GM18861 (cell line): ENCODE measurements around the gene LDLRAD3.

Experiments
- ATAC-seq: cut with Tn5 transposase; IDR thresholded peaks from one replicate; pipeline ENCODE4 v1.9.1; 2021; ENCODE audit not compliant: unreplicated experiment

LDLRAD3 gene

GRCh38 chr11:36258730-36259360 lies 315.0 kb downstream of the LDLRAD3 start:
- no peak for ATAC-seq

DNA sequence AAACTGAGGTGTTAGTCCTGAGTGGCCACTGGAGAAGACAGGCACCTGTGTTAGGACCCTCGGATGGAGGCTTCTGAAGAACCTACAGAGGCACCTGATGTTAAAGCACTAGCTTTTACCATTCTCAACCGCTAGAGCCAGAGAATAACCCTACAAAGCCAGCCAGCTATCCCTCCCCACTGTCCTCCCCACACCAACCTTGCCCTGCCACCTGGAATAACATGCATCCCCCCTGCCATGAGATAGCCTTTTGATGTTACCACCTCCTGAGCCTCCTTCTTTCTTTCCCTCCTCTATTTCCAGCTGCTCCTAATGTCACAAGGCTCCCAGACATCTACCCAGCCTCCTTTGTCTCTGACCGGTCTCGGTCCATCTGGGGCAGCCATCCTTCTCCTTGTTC lies 317.2 kb downstream of the LDLRAD3 start:
- no peak for ATAC-seq

DNA sequence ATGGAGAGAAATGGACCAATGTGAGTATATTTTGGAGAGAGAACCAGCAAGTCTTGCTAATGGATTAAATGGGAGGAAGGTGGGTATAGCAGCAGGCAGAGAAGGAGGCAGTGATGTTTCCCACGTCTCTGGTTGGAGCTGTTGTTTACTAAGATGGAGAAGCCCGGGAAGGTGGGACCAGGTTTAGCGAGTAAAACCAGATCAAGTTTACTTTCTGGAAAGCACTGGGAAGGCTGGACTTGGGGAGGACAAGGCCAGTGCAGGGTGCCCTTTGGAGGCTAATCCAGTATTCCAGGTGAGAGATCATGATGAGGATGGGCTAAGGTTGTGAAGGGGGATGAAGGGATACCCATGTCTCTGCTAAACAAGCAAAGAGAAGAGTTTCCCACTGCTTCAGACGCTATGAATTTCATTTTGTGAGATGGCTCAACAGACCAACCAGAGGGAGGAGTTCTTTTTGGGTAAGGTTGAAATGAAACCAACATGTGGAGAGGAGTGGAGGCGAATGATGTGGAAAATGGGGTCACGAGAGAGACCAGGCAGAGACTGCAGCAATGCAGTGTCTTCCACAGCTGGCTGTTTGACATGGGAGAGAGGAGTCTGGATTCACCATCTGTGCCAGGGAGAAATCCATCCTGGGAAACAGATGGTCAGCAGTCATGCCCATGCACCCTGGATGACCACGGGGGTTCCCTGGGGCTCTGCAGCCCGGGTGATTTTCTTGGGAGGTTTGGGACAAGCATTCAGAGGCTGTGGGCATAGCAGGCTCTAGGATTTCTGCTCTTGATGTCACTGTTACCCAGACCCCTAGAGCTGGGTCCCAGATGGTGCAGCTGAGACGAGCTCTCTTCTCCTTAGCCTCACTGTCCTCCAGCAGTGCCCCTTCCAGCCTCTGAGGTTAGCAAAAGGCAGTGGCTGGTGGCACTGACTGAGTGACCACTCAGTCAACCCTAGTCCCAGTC lies 320.4 kb downstream of the LDLRAD3 start:
- ATAC-seq: no peak

GRCh38 chr11:36264973-36265344 lies 321.1 kb downstream of the LDLRAD3 start:
- no peak for ATAC-seq

DNA sequence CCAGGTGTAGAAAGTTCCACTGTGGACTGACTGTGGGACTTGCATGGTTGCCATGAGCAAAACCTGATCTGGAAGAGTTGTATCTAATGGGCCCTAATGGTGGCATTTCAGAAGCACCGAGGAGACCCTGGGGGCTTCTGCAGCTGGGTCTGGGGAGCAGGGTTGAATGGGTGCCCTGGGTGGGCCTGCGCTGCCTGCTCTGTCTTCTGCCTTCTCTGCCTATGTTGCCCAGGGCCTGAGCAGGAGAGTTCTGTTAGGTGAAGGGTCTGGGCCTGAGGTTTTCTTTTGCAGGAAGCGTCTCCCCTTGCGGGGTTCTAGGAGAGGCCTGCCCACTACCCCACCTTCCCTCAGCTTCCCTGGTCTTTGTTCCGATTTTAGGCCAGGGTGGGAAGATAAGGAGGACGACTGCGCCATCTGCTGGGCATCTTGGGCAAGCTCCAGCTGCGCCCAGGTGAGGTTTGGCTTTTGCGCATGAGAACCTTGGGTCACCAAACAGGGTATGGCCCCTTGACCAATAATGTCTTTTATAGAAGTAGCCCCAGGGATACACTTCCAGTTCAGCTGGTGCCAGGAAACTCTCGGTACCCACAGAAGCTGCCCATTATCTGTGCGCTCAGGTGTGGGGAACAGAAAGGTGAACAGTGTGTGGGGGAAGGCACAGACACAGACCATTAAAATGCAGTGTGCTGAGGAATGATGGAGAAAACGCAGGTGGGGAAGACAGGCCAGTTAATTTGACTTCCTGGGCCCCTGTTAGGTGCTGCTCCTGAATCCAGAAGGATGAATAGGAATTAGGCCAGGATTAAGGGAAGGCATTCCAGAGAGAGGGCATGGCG lies 322.1 kb downstream of the LDLRAD3 start:
- ATAC-seq: no peak

GRCh38 chr11:36266767-36267166 lies 322.9 kb downstream of the LDLRAD3 start:
- no peak for ATAC-seq

DNA sequence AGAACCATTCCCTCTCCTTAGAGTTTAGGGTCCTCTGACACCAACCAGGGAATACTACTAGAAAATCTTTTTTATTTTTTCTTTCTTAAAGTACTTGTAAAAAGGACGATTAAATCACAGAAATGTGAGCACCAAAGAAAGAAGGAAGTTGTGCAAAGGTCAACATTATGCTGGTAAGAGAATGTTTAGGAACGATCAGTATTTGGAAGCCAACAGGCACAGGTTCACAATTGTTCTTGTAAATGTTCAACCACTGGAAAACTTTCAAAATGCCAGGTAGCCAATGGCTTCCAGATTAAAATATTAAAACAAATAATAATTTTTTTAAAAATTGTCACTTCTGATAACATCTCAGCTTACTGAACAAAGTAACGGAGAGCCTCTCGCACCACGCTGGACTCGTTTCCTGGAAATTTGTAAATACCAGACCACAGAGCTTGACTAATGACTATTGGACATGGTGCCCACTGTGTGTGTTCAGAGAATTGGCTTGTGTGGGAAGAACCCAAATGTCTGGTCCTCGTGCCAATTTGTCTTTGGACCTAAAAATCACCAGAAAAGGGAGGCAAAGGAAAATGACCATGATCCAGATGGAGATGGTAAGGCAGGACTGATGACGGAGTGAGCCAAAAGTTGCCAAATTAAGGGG lies 324.6 kb downstream of the LDLRAD3 start:
- ATAC-seq: no peak

DNA sequence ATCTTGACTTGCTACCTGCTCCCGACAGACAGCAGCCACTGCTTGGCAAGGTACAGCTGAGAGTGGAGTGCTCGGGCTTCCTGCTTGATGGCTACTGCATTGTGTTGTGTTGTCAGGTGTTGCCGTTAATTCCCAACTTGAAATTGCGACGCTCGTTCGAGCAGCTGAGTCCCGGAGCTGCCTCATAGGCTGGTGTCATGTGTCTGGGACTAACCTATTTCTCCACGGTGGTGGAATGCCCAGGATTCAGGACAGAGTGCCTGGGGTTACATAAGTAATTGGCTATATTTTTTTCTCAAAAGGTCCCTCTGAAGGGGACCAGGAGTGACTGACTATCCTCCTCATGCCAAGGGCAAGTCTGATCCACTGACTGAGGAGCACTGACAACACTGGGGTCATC lies 326.8 kb downstream of the LDLRAD3 start:
- ATAC-seq: no peak

- ATAC-seq: no peak
Observed at GRCh38 chr11:36271794-36272407, 328.0 kb downstream of the LDLRAD3 start.

- ATAC-seq: no peak
Observed at GRCh38 chr11:36273110-36273509, 329.2 kb downstream of the LDLRAD3 start.

GRCh38 chr11:36274414-36274813 lies 330.6 kb downstream of the LDLRAD3 start:
- ATAC-seq: no peak

DNA sequence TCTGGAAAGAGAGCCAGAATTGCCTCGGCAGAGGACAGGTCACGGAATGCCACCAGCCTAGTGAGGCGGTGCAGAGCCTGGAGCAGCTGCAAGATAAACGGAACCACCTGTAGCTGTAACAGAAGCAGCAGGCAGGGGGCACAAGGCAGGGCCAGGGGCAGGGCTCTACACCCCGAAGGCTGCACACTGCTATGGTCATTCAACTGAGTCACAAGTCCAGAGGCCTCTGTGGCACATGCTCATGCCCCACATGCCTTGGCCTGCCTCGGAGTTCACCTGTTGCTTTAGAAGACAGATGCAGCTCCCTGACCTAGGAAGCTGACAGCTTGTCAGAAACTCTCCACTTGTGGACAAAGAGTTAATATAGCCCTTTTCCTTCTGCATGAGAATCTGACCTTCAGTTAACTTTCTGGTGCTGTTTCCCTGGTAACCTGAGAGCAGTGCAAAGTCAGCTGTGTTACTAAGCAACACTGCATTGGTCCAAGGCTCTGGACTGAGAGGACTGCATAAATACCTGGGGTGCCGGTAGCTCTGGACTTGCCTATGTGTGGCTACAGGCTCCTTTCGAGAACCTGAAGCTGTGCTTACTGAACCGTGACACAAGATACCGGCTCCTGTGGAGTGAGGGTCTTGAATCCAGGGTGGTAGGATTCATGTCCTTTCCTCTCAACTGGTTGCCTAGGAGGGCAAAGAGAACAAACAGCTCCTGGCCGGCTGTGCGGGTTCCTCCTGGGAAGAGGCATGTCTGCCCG lies 334.8 kb downstream of the LDLRAD3 start:
- ATAC-seq: no peak

- no peak for ATAC-seq
Observed at GRCh38 chr11:36280531-36280930, 336.7 kb downstream of the LDLRAD3 start.
